Loucy (cell line): ENCODE data around the gene ERH.

Source experiments
- H2AFZ ChIP-seq: fragments of 200-600 bp; sonication (generic); 2 replicates; pipeline ENCODE4 v1.6.0; 2016; ENCODE audit warnings: antibody characterized with exemption, mild to moderate bottlenecking, low read length, moderate library complexity
- H3F3A ChIP-seq: fragments of 200-600 bp; 2 replicates; pipeline ENCODE4 v1.6.0; 2016; ENCODE audit warnings: antibody characterized with exemption, low read depth, mild to moderate bottlenecking
- H3K27me3 ChIP-seq: fragments of 200-600 bp; sonication (generic); 2 replicates; pipeline ENCODE4 v1.6.1; 2014; ENCODE audit warnings: low read length, mild to moderate bottlenecking; ENCODE audit not compliant: insufficient read depth, poor library complexity, severe bottlenecking
- H3K36me3 ChIP-seq: fragments of 200-600 bp; sonication (generic); 2 replicates; pipeline ENCODE4 v1.6.1; 2016; ENCODE audit warnings: low read length; ENCODE audit not compliant: insufficient read depth
- H3K4me1 ChIP-seq: fragments of 200-600 bp; sonication (generic); 2 replicates; pipeline ENCODE4 v1.5.1; 2014; ENCODE audit warnings: low read length, mild to moderate bottlenecking; ENCODE audit not compliant: insufficient read depth, poor library complexity, severe bottlenecking
- H3K4me2 ChIP-seq: fragments of 200-600 bp; sonication (generic); 2 replicates; pipeline ENCODE4 v1.6.0; 2014; ENCODE audit warnings: antibody characterized with exemption, low read length, low read depth, mild to moderate bottlenecking; ENCODE audit not compliant: poor library complexity, severe bottlenecking
- H3K4me3 ChIP-seq: fragments of 200-600 bp; sonication (generic); 2 replicates; pipeline ENCODE4 v1.5.1; 2014; ENCODE audit warnings: low read length, mild to moderate bottlenecking, mixed read lengths; ENCODE audit not compliant: poor library complexity, severe bottlenecking
- H3K79me2 ChIP-seq: fragments of 200-600 bp; sonication (generic); 2 replicates; pipeline ENCODE4 v1.6.1; 2014; ENCODE audit warnings: low read length; ENCODE audit not compliant: insufficient read depth
- H3K9ac ChIP-seq: fragments of 200-600 bp; sonication (generic); 2 replicates; pipeline ENCODE4 v1.6.0; 2014; ENCODE audit warnings: mild to moderate bottlenecking, low read depth, low read length, moderate library complexity; ENCODE audit not compliant: poor library complexity, severe bottlenecking
- H3K9me2 ChIP-seq: fragments of 200-600 bp; sonication (generic); replicated peaks from 2 replicates; pipeline ENCODE4 v1.6.1; 2016; ENCODE audit warnings: low read depth, low read length, mixed read lengths
- H3K9me3 ChIP-seq: fragments of 200-600 bp; sonication (generic); 2 replicates; pipeline ENCODE4 v1.6.1; 2014; ENCODE audit warnings: mild to moderate bottlenecking, antibody characterized with exemption, low read length, low read depth; ENCODE audit not compliant: insufficient read depth
- H4K20me1 ChIP-seq: fragments of 200-600 bp; sonication (generic); 2 replicates; pipeline ENCODE4 v1.6.0; 2014; ENCODE audit warnings: antibody characterized with exemption, low read length, mild to moderate bottlenecking; ENCODE audit not compliant: insufficient read depth, poor library complexity, severe bottlenecking
- CTCF ChIP-seq: fragments of 200-600 bp; sonication (generic); conservative IDR thresholded peaks from 2 replicates; pipeline ENCODE4 v1.5.1; 2014; ENCODE audit warnings: mild to moderate bottlenecking, antibody characterized with exemption, low read length
- EZH2phosphoT487 ChIP-seq: fragments of 200-600 bp; IDR thresholded peaks from 2 replicates; pipeline ENCODE4 v1.6.1; 2018; ENCODE audit warnings: antibody characterized with exemption, mild to moderate bottlenecking, moderate library complexity, borderline replicate concordance

ERH gene

GRCh38 chr14:69364378-69364777 is 33.7 kb downstream of the ERH start:
- TF ChIP-seq EZH2phosphoT487 (no peak), CTCF (no peak)
- H4K20me1 ChIP-seq = no peaks in the 10 kb centered on the region
- H3K4me1 ChIP-seq = peaks cover 7% of the 10 kb centered on the region
- H3K36me3 ChIP-seq = no peaks in the 10 kb centered on the region
- no peak overlapping the region for H3K9ac ChIP-seq
- H3K9me3 ChIP-seq = no peaks in the 10 kb centered on the region
- no peak overlapping the region for H3K4me2 ChIP-seq
- H3F3A ChIP-seq = no peaks in the 10 kb centered on the region
- no peak overlapping the region for H3K4me3 ChIP-seq
- no peaks in the 10 kb centered on the region for H3K27me3 ChIP-seq
- H3K9me2 ChIP-seq = no peaks in the 10 kb centered on the region
- no peak overlapping the region for H2AFZ ChIP-seq
- no peaks in the 10 kb centered on the region for H3K79me2 ChIP-seq

GRCh38 chr14:69363964-69364363 is 34.1 kb downstream of the ERH start:
- Histone ChIP-seq H3K36me3 (no peaks in the 10 kb centered on the region), H3K79me2 (no peaks in the 10 kb centered on the region), H2AFZ (no peak overlapping the region), H3K9ac (no peak overlapping the region), H3K9me3 (no peaks in the 10 kb centered on the region), H3K9me2 (no peaks in the 10 kb centered on the region), H3K4me1 (peaks cover 7% of the 10 kb centered on the region), H3K4me2 (no peak overlapping the region), H4K20me1 (no peaks in the 10 kb centered on the region), H3K4me3 (no peak overlapping the region), H3K27me3 (no peaks in the 10 kb centered on the region), H3F3A (no peaks in the 10 kb centered on the region)
- TF ChIP-seq CTCF = no peak
- no peak for TF ChIP-seq EZH2phosphoT487

- Histone ChIP-seq H3K9me2 (no peaks in the 10 kb centered on the region), H3K36me3 (no peaks in the 10 kb centered on the region), H4K20me1 (no peaks in the 10 kb centered on the region), H3K9me3 (no peaks in the 10 kb centered on the region), H3K4me2 (no peak overlapping the region), H3K4me3 (no peak overlapping the region), H3F3A (no peaks in the 10 kb centered on the region), H3K79me2 (no peaks in the 10 kb centered on the region), H3K27me3 (no peaks in the 10 kb centered on the region), H2AFZ (no peak overlapping the region), H3K4me1 (peaks cover 7% of the 10 kb centered on the region), H3K9ac (no peak overlapping the region)
- no peak; the same call in 1 of the 2 replicates for TF ChIP-seq CTCF
- TF ChIP-seq EZH2phosphoT487 = no peak
These were observed 35.0 kb downstream of the ERH start for GRCh38 chr14:69363055-69363454.
